Ascending aorta (tissue), 2 donors: Measurements from ENCODE around the gene DDAH1. TPM values are rescaled to one million over a fixed set of nuclear protein-coding genes. Genes with fewer than 3 reads are reported as not detected.
"Not testable (repeated sequence)": the region's sequence is repeated elsewhere in the genome, so short reads cannot be mapped to it uniquely, and the experiment has no call there.

ENCODE experiments used
- DNase-seq, 2 donors: peaks; one replicate each; pipeline ENCODE4 v3.0.0-alpha.2; 2019; ENCODE audit warnings: low spot score in 2 of 2
- H3K27ac ChIP-seq, 2 donors: fragments of 200-600 bp; sonication (generic); one replicate each; pipeline ENCODE4 v1.5.1; 2016 to 2017; ENCODE audit warnings: mild to moderate bottlenecking in 1 of 2
- H3K27me3 ChIP-seq: fragments of 200-600 bp; sonication (generic); one replicate; pipeline ENCODE4 v1.5.1; 2017
- H3K36me3 ChIP-seq, 2 donors: fragments of 200-600 bp; sonication (generic); one replicate each; pipeline ENCODE4 v1.5.1; 2016
- H3K4me1 ChIP-seq, 2 donors: fragments of 200-600 bp; sonication (generic); one replicate each; pipeline ENCODE4 v1.5.1; 2016 to 2017; ENCODE audit warnings: mild to moderate bottlenecking in 1 of 2
- H3K4me3 ChIP-seq, 2 donors: fragments of 200-600 bp; sonication (generic); one replicate each; pipeline ENCODE4 v1.5.1; 2016 to 2017; ENCODE audit warnings: mild to moderate bottlenecking in 1 of 2
- H3K9me3 ChIP-seq, 2 donors: fragments of 200-600 bp; sonication (generic); one replicate each; pipeline ENCODE4 v1.5.1; 2016
- CTCF ChIP-seq, 3 experiments: fragments of 200-600 bp in 2 of 3; fragments of 450-650 bp in 1 of 3; sonication (generic) in 2 of 3; IDR thresholded peaks; one replicate each; pipeline ENCODE4 v1.5.1; 2016 to 2019; ENCODE audit warnings: antibody characterized with exemption in 3 of 3, mild to moderate bottlenecking in 1 of 3, moderate library complexity in 1 of 3
- intact Hi-C: fragments of 100-400 bp; cut with DNase I; formaldehyde crosslinking; loops from one replicate; pipeline ENCODE4 v1.15.1; 2023
- total RNA-seq: library from RNA; depleted of rRNA; stranded (reverse); fragments of >200 nt; gene quantifications from one replicate; pipeline ENCODE4 v1.1.0, GENCODE V29; 2016

Gene DDAH1
- total RNA-seq, 1 donor from 2014 or later: 8.5 TPM

GRCh38 chr1:85479491-85479890 lies 14.5 kb upstream of the DDAH1 start:
- Histone ChIP-seq H3K27ac (no peak overlapping the region), H3K36me3 (peaks cover 0 to 9% of the 10 kb centered on the region in 2 donors), H3K4me1 (no peaks in the 10 kb centered on the region), H3K4me3 (no peak overlapping the region), H3K27me3 (no peaks in the 10 kb centered on the region), H3K9me3 (no peaks in the 10 kb centered on the region)
- intact Hi-C loops: no loop called here
- no peak for TF ChIP-seq CTCF (IDR thresholded peaks at IDR 0.05)
- no peak for DNase-seq

GRCh38 chr1:85478366-85478765 lies 13.4 kb upstream of the DDAH1 start:
- H3K36me3 ChIP-seq: peaks cover 0 to 9% of the 10 kb centered on the region in 2 donors
- H3K4me3 ChIP-seq: no peak overlapping the region
- no peak overlapping the region for H3K27ac ChIP-seq
- intact Hi-C loops: no loop called here
- H3K27me3 ChIP-seq: no peaks in the 10 kb centered on the region
- TF ChIP-seq CTCF (IDR thresholded peaks at IDR 0.05): no peak
- H3K4me1 ChIP-seq: no peaks in the 10 kb centered on the region
- H3K9me3 ChIP-seq: no peaks in the 10 kb centered on the region
- no peak for DNase-seq

- TF ChIP-seq CTCF (IDR thresholded peaks at IDR 0.05): no peak
- Histone ChIP-seq H3K4me1 (no peaks in the 10 kb centered on the region), H3K4me3 (no peak overlapping the region), H3K9me3 (no peaks in the 10 kb centered on the region), H3K27ac (no peak overlapping the region), H3K27me3 (no peaks in the 10 kb centered on the region), H3K36me3 (peaks cover 0 to 9% of the 10 kb centered on the region in 2 donors)
- intact Hi-C loops: no loop called here
- DNase-seq: no peak
These were observed 10.1 kb upstream of the DDAH1 start for GRCh38 chr1:85475055-85475454.

GRCh38 chr1:85473390-85473789 lies 8.4 kb upstream of the DDAH1 start:
- Histone ChIP-seq H3K4me1 (no peaks in the 10 kb centered on the region), H3K27ac (no peak overlapping the region), H3K27me3 (no peaks in the 10 kb centered on the region), H3K9me3 (no peaks in the 10 kb centered on the region), H3K4me3 (no peak overlapping the region), H3K36me3 (peaks cover 0 to 9% of the 10 kb centered on the region in 2 donors)
- intact Hi-C loops: no loop called here
- no peak for DNase-seq
- no peak for TF ChIP-seq CTCF (IDR thresholded peaks at IDR 0.05)

- no peak for TF ChIP-seq CTCF (IDR thresholded peaks at IDR 0.05)
- DNase-seq: no peak
- no peaks in the 10 kb centered on the region for H3K27me3 ChIP-seq
- H3K27ac ChIP-seq: no peak overlapping the region
- H3K9me3 ChIP-seq: no peaks in the 10 kb centered on the region
- H3K36me3 ChIP-seq: peaks cover 0 to 4% of the 10 kb centered on the region in 2 donors
- H3K4me3 ChIP-seq: no peak overlapping the region
- intact Hi-C loops: no loop called here
- no peaks in the 10 kb centered on the region for H3K4me1 ChIP-seq
These were observed 6.6 kb upstream of the DDAH1 start for GRCh38 chr1:85471558-85471957.

GRCh38 chr1:85470130-85470529 lies 5.2 kb upstream of the DDAH1 start:
- DNase-seq, H3K4me3 ChIP-seq, H3K27ac ChIP-seq, H3K4me1 ChIP-seq, intact Hi-C loops, H3K36me3 ChIP-seq, H3K27me3 ChIP-seq, H3K9me3 ChIP-seq: not testable (repeated sequence)
